ENCODE measurements around the gene KCNG4.
"Not testable (repeated sequence)": the region's sequence is repeated elsewhere in the genome, so short reads cannot be mapped to it uniquely, and the experiment has no call there.

KCNG4 gene

GRCh38 chr16:84232969-84233368 lies 6.8 kb downstream of the KCNG4 start:
- no peak for DNase-seq

GRCh38 chr16:84232060-84232459 lies 7.8 kb downstream of the KCNG4 start:
- no peak for DNase-seq

DNA sequence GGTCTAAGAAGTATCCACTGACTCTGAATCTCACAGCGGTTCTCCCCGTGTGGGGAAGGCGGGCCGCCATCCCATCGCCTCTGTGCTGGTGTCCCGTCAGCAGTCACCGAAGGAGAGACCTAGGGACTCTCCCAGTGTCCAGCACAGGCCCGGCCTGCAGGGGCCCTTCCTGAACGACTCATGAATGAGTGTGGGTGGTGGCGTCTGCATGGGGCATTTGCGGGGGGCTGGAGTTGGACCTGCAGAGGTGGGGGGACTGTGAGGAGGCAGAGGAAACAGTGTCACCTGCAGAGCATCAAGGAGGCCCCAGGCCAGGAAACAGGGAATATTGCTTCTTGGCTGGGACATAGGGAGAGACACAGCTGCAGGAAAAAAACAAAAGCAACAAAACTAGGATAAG lies 10.3 kb downstream of the KCNG4 start:
- no peak for DNase-seq

- peak; percentile 46 for DNase-seq
Observed at GRCh38 chr16:84228256-84228838, 11.5 kb downstream of the KCNG4 start.

DNA sequence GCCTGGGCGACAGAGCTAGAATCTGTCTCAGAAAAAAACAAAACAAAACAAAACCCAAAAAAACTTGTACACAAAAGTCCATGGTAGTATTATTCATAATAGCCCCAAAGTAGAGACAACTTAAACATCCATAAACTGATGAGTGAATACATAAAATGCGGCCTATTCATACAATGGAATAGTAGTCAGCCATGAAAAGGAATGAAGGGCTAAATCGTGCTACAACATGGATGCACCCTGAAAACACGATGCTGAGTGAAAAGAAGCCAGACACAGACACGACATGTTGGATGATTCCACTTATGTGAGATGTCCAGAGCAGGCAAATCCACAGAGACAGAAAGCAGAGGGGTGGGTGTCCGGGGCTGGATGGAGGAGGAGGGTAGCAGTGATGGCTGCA lies 12.3 kb downstream of the KCNG4 start:
- no peak for DNase-seq

DNA sequence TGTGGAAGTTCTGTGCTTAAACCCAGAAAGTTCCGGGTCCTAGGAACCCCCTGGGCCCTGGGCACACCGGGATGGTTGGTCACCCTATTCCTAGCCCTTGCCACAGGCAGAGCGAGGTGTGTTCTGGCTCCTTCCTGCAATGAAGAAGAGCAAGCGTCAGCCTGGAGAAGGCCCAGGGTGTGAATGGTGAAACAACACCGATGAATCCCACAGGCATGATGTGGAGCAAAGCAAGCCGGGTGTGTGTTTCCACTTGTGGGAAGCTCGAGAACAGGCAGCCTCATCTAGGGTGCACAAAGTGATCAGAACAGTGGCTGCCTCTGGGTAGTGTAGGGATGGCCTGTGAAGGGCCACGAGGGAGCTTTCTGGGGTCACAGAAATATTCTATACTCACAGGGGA lies 13.8 kb downstream of the KCNG4 start:
- no peak for DNase-seq

DNA sequence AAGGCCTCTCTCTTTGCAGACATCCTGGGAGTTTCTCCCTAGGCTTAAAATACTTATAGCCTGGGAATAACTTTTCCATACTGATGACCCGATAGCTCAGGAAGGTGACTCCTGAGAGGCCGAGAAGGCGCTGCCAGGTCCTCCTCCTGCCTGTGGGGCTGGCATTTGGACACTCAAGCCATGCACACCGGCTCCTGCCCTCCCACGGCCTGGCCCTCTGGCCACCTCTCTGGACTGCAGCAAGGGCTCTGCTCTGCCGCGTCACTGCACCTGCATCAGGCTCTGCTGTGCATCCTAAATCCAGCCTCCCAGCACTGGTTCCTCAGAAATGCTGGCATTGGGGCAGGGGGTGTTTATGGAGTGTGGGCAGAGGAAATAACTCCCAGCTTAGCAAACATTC lies 14.2 kb downstream of the KCNG4 start:
- no peak for DNase-seq

DNA sequence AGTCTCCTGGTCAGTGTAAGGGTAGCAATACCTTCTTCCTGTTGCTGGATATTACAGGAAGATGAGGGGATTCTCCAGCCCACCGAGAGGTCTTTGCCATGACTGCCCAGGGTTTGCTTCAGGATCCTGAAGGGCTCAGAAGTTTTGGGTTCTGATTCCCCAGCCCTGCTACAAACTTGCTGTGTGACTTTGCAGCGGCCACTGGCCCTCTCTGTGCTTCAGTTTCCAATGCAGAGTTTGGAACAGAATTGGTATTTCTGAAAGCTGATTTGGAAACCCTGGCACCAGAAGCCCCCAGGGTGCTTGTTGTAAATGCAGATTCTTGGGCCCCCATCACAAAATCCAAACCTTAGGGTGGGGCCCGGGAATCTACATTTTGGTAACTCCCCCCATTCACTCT lies 14.7 kb downstream of the KCNG4 start:
- DNase-seq: no peak

- no peak for DNase-seq
Observed at GRCh38 chr16:84224554-84224953, 15.3 kb downstream of the KCNG4 start.

GRCh38 chr16:84223456-84223855 lies 16.4 kb downstream of the KCNG4 start:
- no peak for DNase-seq

- DNase-seq: no peak
Observed at GRCh38 chr16:84220851-84221250, 19.0 kb downstream of the KCNG4 start.

GRCh38 chr16:84218956-84219355 lies 20.9 kb downstream of the KCNG4 start:
- no peak for DNase-seq

- peak; percentile 28 for DNase-seq
Observed at GRCh38 chr16:84218176-84218823, 21.5 kb downstream of the KCNG4 start.

GRCh38 chr16:84216144-84216543 lies 23.7 kb downstream of the KCNG4 start:
- DNase-seq: not testable (repeated sequence)

DNA sequence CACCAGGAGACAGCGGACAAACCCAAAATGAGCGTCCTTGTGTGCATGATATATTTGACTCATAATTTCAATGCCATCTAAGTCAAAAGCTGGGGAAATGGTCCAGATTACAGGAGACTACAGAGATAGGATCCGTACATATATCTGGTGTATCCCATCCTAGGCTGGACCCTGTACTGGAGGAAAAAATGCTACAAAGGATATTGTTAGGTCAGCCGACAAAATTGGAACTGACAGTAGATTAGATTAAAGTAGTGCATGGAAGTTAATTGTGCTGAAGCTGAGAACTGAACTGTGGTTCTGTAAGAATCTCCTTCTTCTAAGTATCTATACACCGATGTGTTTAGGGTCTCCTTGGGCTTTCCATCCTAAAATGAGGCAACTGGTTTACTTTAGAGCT lies 24.3 kb downstream of the KCNG4 start:
- no peak for DNase-seq

GRCh38 chr16:84214451-84215066 lies 25.3 kb downstream of the KCNG4 start:
- no peak for DNase-seq

- DNase-seq: no peak
Observed at GRCh38 chr16:84212631-84213030, 27.2 kb downstream of the KCNG4 start.

- DNase-seq: no peak
Observed at GRCh38 chr16:84212154-84212553, 27.7 kb downstream of the KCNG4 start.

DNA sequence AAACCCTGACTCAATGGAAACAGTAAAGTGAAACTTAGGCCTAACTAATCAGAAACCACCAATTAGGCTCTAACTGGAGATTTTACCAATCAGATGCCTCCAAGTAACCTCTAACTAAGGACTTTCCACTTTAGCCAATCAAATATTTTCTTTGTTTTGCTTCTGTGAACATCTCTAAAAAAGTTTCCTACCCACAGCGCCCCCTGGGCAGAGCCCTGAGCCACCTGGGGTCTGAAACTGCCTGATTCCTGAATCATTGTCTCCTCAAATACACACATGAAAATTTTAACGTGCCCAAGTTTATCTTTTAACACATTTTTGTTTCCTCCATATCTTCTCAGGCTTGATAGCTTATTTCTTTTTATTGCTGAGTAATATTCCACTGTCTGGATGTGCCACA lies 29.8 kb downstream of the KCNG4 start:
- no peak for DNase-seq

- peak; percentile 34 for DNase-seq
Observed at GRCh38 chr16:84207879-84208278, 31.9 kb downstream of the KCNG4 start.

GRCh38 chr16:84207251-84207650 lies 32.6 kb downstream of the KCNG4 start:
- no peak for DNase-seq

DNA sequence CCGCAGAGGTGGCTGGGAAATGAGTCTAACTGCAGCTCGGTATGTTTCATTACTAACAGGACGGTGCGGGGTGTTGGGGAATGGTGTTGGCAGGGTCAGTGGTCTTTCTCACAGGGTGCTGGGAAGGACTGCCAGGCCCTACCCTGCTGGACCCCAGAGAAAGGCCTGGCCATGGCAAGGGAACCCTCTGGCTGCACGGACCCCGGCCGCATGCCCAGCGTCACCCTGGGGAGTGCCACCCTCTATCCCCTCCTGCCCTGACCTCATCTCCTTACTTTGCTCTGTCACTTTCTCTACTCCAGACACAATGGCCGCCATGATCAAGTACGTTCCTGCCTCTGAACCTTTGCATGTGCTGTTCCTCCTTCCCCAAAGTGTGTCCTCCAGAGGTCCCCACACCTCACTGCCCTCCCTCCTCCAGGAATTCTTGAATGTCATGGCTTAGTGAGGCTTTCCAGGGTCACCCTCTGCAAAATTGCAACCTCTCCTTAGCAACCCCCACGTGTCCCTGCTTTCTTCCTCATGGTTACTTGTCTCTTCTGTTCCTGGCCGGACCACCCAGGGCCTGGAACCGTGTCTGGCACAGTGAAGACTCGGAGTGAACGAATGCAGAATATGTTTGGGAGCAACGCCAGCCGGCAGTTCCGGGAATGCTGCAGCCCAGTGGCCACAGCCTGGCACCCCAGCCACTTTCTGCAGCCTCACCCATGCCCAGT lies 33.7 kb downstream of the KCNG4 start:
- no peak for DNase-seq

GRCh38 chr16:84205123-84205522 lies 34.7 kb downstream of the KCNG4 start:
- DNase-seq: not testable (repeated sequence)

GRCh38 chr16:84204551-84204950 lies 35.3 kb downstream of the KCNG4 start:
- DNase-seq: not testable (repeated sequence)
